ENCODE measurements around the gene LIPE. TPM values are rescaled to one million over a fixed set of nuclear protein-coding genes. Genes with fewer than 3 reads are reported as not detected.

Gene LIPE
- total and polyA plus RNA-seq, 4 donors = 3.6 to 7.7 (median 4.5) TPM

- Histone ChIP-seq H3K27ac (ENCODE audit: low read depth in 1 of 2, low read length in 1 of 2) (no peak overlapping the region), H3K36me3 (ENCODE audit: control insufficient read depth in 4 of 4, insufficient read depth in 4 of 4, low read length in 4 of 4) (peaks cover 0 to 2% (median 0%) of the 10 kb centered on the region in 4 donors), H3K27me3 (ENCODE audit: control insufficient read depth in 3 of 3, insufficient read depth in 3 of 3, low read length in 2 of 3) (no peaks in the 10 kb centered on the region), H3K4me3 (no peak overlapping the region), H3K9ac (ENCODE audit: insufficient read depth in 1 of 2, low read length in 2 of 2) (no peak overlapping the region), H3K9me3 (ENCODE audit: control insufficient read depth in 4 of 4, insufficient read depth in 3 of 4, low read length in 3 of 4) (no peaks in the 10 kb centered on the region), H3K4me1 (ENCODE audit: control insufficient read depth in 5 of 5, insufficient read depth in 5 of 5, low read length in 5 of 5) (peaks cover 0 to 7% (median 0%) of the 10 kb centered on the region in 5 donors)
- WGBS, 2 donors = 96 to 97% methylated on average over 8 of the region's 8 CpGs
- no peak for ATAC-seq (ENCODE audit: insufficient read depth, low FRiP score)
- DNase-seq = no peak
- no peak for TF ChIP-seq CTCF (IDR thresholded peaks at IDR 0.05; ENCODE audit: control extremely low read depth, extremely low read depth)
Measured at GRCh38 chr19:42411581-42412178, 15.5 kb downstream of the LIPE start.

GRCh38 chr19:42410371-42410770 is 16.8 kb downstream of the LIPE start:
- Histone ChIP-seq H3K4me1 (ENCODE audit: control insufficient read depth in 5 of 5, insufficient read depth in 5 of 5, low read length in 5 of 5) (peaks cover 0 to 7% (median 0%) of the 10 kb centered on the region in 5 donors), H3K27ac (ENCODE audit: low read depth in 1 of 2, low read length in 1 of 2) (no peak overlapping the region), H3K9me3 (ENCODE audit: control insufficient read depth in 4 of 4, insufficient read depth in 3 of 4, low read length in 3 of 4) (no peaks in the 10 kb centered on the region), H3K4me3 (no peak overlapping the region), H3K27me3 (ENCODE audit: control insufficient read depth in 3 of 3, insufficient read depth in 3 of 3, low read length in 2 of 3) (no peaks in the 10 kb centered on the region), H3K36me3 (ENCODE audit: control insufficient read depth in 4 of 4, insufficient read depth in 4 of 4, low read length in 4 of 4) (peaks cover 0 to 2% (median under 1%) of the 10 kb centered on the region in 4 donors), H3K9ac (ENCODE audit: insufficient read depth in 1 of 2, low read length in 2 of 2) (no peak overlapping the region)
- WGBS, 2 donors = 93 to 96% methylated on average over 30 of the region's 30 CpGs
- no peak for TF ChIP-seq CTCF (IDR thresholded peaks at IDR 0.05; ENCODE audit: control extremely low read depth, extremely low read depth)
- ATAC-seq (ENCODE audit: insufficient read depth, low FRiP score) = no peak
- DNase-seq = no peak

GRCh38 chr19:42409477-42409876 is 17.7 kb downstream of the LIPE start:
- DNase-seq (no peak), ATAC-seq (ENCODE audit: insufficient read depth, low FRiP score) (no peak)
- no peak for TF ChIP-seq CTCF (IDR thresholded peaks at IDR 0.05; ENCODE audit: control extremely low read depth, extremely low read depth)
- Histone ChIP-seq H3K27ac (ENCODE audit: low read depth in 1 of 2, low read length in 1 of 2) (no peak overlapping the region), H3K4me1 (ENCODE audit: control insufficient read depth in 5 of 5, insufficient read depth in 5 of 5, low read length in 5 of 5) (peaks cover 0 to 7% (median 0%) of the 10 kb centered on the region in 5 donors), H3K27me3 (ENCODE audit: control insufficient read depth in 3 of 3, insufficient read depth in 3 of 3, low read length in 2 of 3) (no peaks in the 10 kb centered on the region), H3K36me3 (ENCODE audit: control insufficient read depth in 4 of 4, insufficient read depth in 4 of 4, low read length in 4 of 4) (peaks cover 0 to 6% (median under 1%) of the 10 kb centered on the region in 4 donors), H3K9me3 (ENCODE audit: control insufficient read depth in 4 of 4, insufficient read depth in 3 of 4, low read length in 3 of 4) (no peaks in the 10 kb centered on the region), H3K4me3 (no peak overlapping the region), H3K9ac (ENCODE audit: insufficient read depth in 1 of 2, low read length in 2 of 2) (no peak overlapping the region)
- 67 to 89% methylated on average over 6 of the region's 6 CpGs for WGBS, 2 donors

GRCh38 chr19:42407816-42408175 is 19.4 kb downstream of the LIPE start:
- TF ChIP-seq CTCF (IDR thresholded peaks at IDR 0.05; ENCODE audit: control extremely low read depth, extremely low read depth) = no peak
- Histone ChIP-seq H3K9ac (ENCODE audit: insufficient read depth in 1 of 2, low read length in 2 of 2) (no peak overlapping the region), H3K4me1 (ENCODE audit: control insufficient read depth in 5 of 5, insufficient read depth in 5 of 5, low read length in 5 of 5) (peaks cover 0 to 7% (median 0%) of the 10 kb centered on the region in 5 donors), H3K27ac (ENCODE audit: low read depth in 1 of 2, low read length in 1 of 2) (no peak overlapping the region), H3K4me3 (no peak overlapping the region), H3K36me3 (ENCODE audit: control insufficient read depth in 4 of 4, insufficient read depth in 4 of 4, low read length in 4 of 4) (peaks cover 0 to 6% (median under 1%) of the 10 kb centered on the region in 4 donors), H3K9me3 (ENCODE audit: control insufficient read depth in 4 of 4, insufficient read depth in 3 of 4, low read length in 3 of 4) (no peaks in the 10 kb centered on the region), H3K27me3 (ENCODE audit: control insufficient read depth in 3 of 3, insufficient read depth in 3 of 3, low read length in 2 of 3) (no peaks in the 10 kb centered on the region)
- WGBS, 2 donors = 97% methylated on average over 10 of the region's 10 CpGs
- DNase-seq = no peak
- no peak for ATAC-seq (ENCODE audit: insufficient read depth, low FRiP score)
